Urinary bladder (tissue), 4 donors: ENCODE results near the gene ST3GAL3. TPM values are rescaled to one million over a fixed set of nuclear protein-coding genes. Genes with fewer than 3 reads are reported as not detected.

Experiments
- DNase-seq: peaks from one replicate; pipeline ENCODE4 v3.0.0-alpha.2; 2015; ENCODE audit errors: extremely low spot score
- H3K27ac ChIP-seq: one replicate; pipeline ENCODE4 v1.5.1; 2013; ENCODE audit warnings: low read depth, mild to moderate bottlenecking, moderate library complexity
- H3K36me3 ChIP-seq: one replicate; pipeline ENCODE4 v1.6.1; 2013; ENCODE audit warnings: mild to moderate bottlenecking, moderate library complexity; ENCODE audit not compliant: insufficient read depth
- H3K4me1 ChIP-seq: one replicate; pipeline ENCODE4 v1.6.1; 2013; ENCODE audit warnings: mild to moderate bottlenecking, moderate library complexity; ENCODE audit not compliant: insufficient read depth
- H3K4me3 ChIP-seq: one replicate; pipeline ENCODE4 v1.5.1; 2013; ENCODE audit warnings: low read depth, low read length
- WGBS: extraction: QIAGEN DNeasy Blood & Tissue Kit; methylation state at CpG from one replicate; pipeline ENCODE4 v1.1.7; 2013; 5-methylcytosine and 5-hydroxymethylcytosine counted together
- polyA plus RNA-seq: library from polyadenylated mRNA; stranded (reverse); fragments of 200-250 nt; gene quantifications from one replicate; pipeline ENCODE4 v1.2.3, GENCODE V29; 2013
- total RNA-seq: library from RNA; depleted of rRNA; stranded (reverse); fragments of >200 nt; gene quantifications from one replicate; pipeline ENCODE4 v1.2.3, GENCODE V29; 2014
- donor health status: healthy with polysubstance abuse.
- donor health status: healthy.

ST3GAL3 gene
- total and polyA plus RNA-seq, 2 donors = 25.4 to 27.2 TPM

DNA sequence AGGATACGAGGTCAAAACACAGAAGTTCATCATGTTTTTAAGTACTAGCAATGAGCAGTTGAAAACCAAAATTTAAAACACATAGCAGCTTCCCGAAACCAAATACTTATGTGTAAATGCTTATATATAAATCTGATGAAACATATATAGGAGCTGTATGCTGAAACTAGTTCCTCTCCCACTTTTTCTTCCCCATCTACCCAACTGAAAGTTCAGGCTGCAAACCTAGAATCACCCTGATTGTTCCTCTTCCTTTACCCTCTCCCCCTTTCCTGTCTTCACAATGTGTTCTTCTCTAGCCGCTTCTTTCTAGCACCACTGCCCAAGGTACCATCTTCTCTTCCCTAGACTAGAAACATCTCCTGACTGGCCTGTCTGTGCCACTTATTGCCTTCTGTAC is 90.6 kb downstream of the ST3GAL3 start:
- H3K4me1 ChIP-seq = no peaks in the 10 kb centered on the region
- no peaks in the 10 kb centered on the region for H3K36me3 ChIP-seq
- 93% methylated on average over 3 of the region's 3 CpGs for WGBS
- no peak overlapping the region for H3K27ac ChIP-seq
- no peak overlapping the region for H3K4me3 ChIP-seq
- DNase-seq = no peak

DNA sequence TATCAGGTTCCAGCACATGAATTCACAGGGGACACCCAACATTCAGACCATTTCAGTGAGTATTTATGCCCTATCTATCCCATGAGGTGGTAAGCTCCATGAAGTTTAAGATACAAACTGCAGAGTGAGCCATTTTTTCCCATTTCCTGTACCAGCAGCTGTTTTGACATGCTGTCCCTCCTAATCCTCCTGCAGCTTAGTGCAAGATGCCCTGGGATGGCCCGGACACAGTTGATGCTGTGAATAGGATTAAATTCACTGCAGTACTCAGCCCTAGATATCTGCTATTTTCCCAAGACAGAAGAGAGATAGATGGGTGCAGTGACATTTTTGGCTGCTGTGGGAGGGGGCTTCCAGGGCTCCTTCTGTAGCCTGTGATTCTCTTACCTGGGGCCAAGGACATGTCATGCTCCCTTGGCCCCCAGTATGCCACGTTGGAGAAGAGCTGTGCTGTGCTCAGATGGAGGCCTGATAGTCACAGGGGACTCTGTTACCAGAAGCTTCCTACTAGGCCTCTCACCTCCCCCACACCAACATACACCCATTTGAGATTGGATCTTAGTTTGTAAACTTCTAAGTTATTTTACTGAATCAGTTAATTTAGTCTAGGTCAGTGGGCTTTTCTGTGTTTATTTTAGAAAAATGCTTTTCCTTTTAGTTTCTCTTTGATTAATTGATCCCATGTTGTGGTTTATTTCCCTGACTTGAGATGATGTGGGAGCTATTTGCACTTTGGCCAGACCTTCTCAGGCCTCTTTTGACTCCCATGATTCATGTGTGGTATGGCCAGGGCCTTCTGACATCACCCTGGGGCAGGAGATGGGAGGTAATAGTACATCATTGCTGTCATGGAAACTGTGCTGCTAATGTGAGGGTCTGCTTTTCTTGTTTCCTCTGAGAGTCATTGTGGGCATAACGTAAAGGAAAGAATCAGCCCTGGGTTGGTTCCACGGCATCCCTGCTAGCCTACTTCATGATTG is 92.6 kb downstream of the ST3GAL3 start:
- Histone ChIP-seq H3K4me1 (no peaks in the 10 kb centered on the region), H3K36me3 (no peaks in the 10 kb centered on the region), H3K4me3 (no peak overlapping the region), H3K27ac (no peak overlapping the region)
- no peak for DNase-seq
- WGBS = 67% methylated on average over 4 of the region's 4 CpGs

- 92% methylated on average over 3 of the region's 3 CpGs for WGBS
- H3K4me3 ChIP-seq = no peak overlapping the region
These were observed 93.4 kb downstream of the ST3GAL3 start for GRCh38 chr1:43800771-43801170.

GRCh38 chr1:43801203-43801602 is 93.9 kb downstream of the ST3GAL3 start:
- 79% methylated on average over 3 of the region's 3 CpGs for WGBS
- Histone ChIP-seq H3K27ac (no peak overlapping the region), H3K36me3 (no peaks in the 10 kb centered on the region), H3K4me1 (no peaks in the 10 kb centered on the region), H3K4me3 (no peak overlapping the region)
- no peak for DNase-seq

More at GRCh38 chr1:43800771-43801170, 93.4 kb downstream of the ST3GAL3 start:
- no peaks in the 10 kb centered on the region for H3K36me3 ChIP-seq
- no peak overlapping the region for H3K27ac ChIP-seq
- H3K4me1 ChIP-seq = no peaks in the 10 kb centered on the region
- no peak for DNase-seq

GRCh38 chr1:43802356-43802980 is 95.1 kb downstream of the ST3GAL3 start:
- Histone ChIP-seq H3K27ac (no peak overlapping the region), H3K4me3 (no peak overlapping the region), H3K36me3 (no peaks in the 10 kb centered on the region), H3K4me1 (no peaks in the 10 kb centered on the region)
- 95% methylated on average over 4 of the region's 4 CpGs for whole genome bisulfite sequencing
- no peak for DNase-seq

DNA sequence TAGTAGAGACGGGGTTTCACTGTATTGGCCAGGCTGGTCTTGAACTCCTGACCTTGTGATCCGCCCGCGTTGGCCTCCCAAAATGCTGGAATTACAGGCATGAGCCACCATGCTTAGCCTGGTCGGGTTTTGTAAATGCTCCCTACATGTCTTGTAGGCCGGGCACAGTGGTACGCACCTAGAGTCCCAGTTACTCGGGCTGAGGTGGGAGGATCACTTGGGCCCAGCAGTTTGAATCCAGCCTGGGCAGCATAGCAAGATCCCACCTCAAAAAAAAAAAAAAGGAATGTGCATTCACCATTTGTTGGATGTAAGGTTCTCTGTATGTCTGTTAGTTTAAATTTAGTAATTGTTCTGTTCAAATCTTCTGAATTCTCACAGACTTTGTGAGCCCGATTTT is 95.8 kb downstream of the ST3GAL3 start:
- H3K36me3 ChIP-seq = no peaks in the 10 kb centered on the region
- no peak overlapping the region for H3K27ac ChIP-seq
- DNase-seq = no peak
- WGBS = 92% methylated on average over 9 of the region's 9 CpGs
- no peaks in the 10 kb centered on the region for H3K4me1 ChIP-seq
- H3K4me3 ChIP-seq = no peak overlapping the region

GRCh38 chr1:43803646-43804045 is 96.3 kb downstream of the ST3GAL3 start:
- WGBS = 63% methylated on average over 4 of the region's 4 CpGs
- DNase-seq = no peak
- Histone ChIP-seq H3K4me3 (no peak overlapping the region), H3K4me1 (no peaks in the 10 kb centered on the region), H3K36me3 (no peaks in the 10 kb centered on the region), H3K27ac (no peak overlapping the region)

DNA sequence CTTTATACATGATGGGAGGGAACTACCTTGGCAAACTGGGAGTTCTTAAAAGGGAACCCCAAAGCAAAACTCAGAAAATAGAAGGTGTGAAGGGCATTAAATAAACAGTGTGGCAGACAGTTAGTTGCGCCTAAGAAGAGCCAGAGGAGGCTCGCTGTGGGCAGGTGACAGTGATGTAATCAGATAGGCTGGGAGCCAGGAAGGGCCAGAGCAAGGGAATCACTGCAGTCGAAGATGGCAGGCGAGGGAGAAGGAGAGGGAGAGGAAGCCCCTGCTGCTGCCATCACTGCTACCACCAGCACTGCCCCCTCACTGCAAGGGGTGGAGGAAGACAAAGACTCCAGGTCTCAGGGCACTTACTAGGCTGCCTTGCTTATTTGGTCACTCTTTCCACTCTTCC is 97.2 kb downstream of the ST3GAL3 start:
- Histone ChIP-seq H3K36me3 (no peaks in the 10 kb centered on the region), H3K27ac (no peak overlapping the region), H3K4me3 (no peak overlapping the region), H3K4me1 (no peaks in the 10 kb centered on the region)
- no peak for DNase-seq
- 73% methylated on average over 4 of the region's 4 CpGs for WGBS

DNA sequence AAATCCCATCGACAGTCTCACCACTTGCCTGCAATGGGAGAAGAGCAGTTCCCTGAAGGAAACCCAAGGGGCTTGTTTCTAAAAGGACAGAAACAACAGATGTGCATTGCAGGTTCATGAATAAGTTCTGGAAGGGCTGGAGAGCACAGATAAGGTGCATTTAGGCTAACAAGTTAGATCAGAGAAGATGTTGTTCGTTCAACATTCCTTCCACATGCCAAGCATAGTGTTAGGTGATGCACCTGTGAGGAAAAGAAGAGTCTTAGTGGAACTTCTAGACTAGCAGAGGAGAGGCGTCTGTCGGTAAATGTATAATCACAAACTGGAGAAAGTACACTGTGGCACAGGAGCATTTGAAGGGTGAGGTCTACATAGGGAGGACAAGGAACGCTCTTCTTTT is 98.0 kb downstream of the ST3GAL3 start:
- no peak overlapping the region for H3K27ac ChIP-seq
- H3K4me3 ChIP-seq = no peak overlapping the region
- no peaks in the 10 kb centered on the region for H3K4me1 ChIP-seq
- 95% methylated on average over 5 of the region's 5 CpGs for WGBS
- no peak for DNase-seq
- no peaks in the 10 kb centered on the region for H3K36me3 ChIP-seq

GRCh38 chr1:43806183-43806582 is 98.8 kb downstream of the ST3GAL3 start:
- no peak overlapping the region for H3K27ac ChIP-seq
- DNase-seq = no peak
- no peaks in the 10 kb centered on the region for H3K36me3 ChIP-seq
- no peak overlapping the region for H3K4me3 ChIP-seq
- 98% methylated on average over 2 of the region's 2 CpGs for WGBS
- no peaks in the 10 kb centered on the region for H3K4me1 ChIP-seq

- no peaks in the 10 kb centered on the region for H3K4me1 ChIP-seq
- H3K27ac ChIP-seq = no peak overlapping the region
- H3K4me3 ChIP-seq = no peak overlapping the region
- WGBS = 98% methylated on average over 2 of the region's 2 CpGs
- no peaks in the 10 kb centered on the region for H3K36me3 ChIP-seq
- DNase-seq = no peak
These were observed 101.8 kb downstream of the ST3GAL3 start for GRCh38 chr1:43809097-43809673.

DNA sequence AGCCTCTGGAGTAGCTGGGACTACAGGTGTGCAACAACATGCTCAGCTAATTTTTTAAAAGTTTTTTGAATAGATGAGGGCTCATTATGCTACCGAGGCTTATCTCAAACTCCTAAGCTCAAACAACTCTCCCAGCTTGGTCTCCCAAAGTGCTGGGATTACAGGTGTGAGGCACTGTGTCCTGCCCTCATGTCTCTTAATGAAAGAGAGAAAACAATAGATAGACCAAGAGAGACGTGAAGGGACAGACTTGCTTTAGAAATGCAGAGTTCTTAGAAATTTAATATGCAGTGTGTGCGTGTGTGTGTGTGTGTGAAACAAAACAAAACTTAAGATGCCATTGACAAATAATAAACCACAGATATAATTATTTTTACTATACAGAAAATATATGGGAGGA is 105.2 kb downstream of the ST3GAL3 start:
- no peak overlapping the region for H3K27ac ChIP-seq
- no peak for DNase-seq
- no peak overlapping the region for H3K4me3 ChIP-seq
- H3K4me1 ChIP-seq = no peaks in the 10 kb centered on the region
- no peaks in the 10 kb centered on the region for H3K36me3 ChIP-seq
- WGBS = 87% methylated on average over 3 of the region's 3 CpGs

- Histone ChIP-seq H3K27ac (no peak overlapping the region), H3K4me1 (no peaks in the 10 kb centered on the region), H3K36me3 (no peaks in the 10 kb centered on the region), H3K4me3 (no peak overlapping the region)
- WGBS = 91% methylated on average over 2 of the region's 2 CpGs
- DNase-seq = no peak
These were observed 107.1 kb downstream of the ST3GAL3 start for GRCh38 chr1:43814401-43814800.
